ENCODE measurements around the gene WDR64. TPM values are rescaled to one million over a fixed set of nuclear protein-coding genes. Genes with fewer than 3 reads are reported as not detected.

Gene WDR64
- total and polyA plus RNA-seq, 2 donors (not counting 3 experiments of a cell fraction or from before 2014, with no cell fraction given) = not detected

DNA sequence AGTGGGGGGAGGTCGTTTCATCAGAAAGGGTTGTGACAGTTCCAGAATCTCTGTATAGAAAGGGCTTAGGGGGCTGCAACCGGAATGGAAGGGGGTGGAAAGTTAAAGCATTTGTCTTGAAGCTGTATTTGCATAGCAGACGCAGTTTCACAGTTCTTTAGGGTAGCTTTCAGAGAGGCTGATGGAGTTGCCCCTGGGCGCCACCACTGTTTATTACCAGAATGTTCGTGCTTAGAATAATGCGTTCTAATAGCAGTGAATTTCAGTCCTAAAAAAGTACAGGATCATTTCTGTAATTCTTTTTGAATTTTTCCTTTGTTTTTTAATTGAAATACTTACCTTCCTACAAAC lies 197.2 kb downstream of the WDR64 start:
- H3K4me1 ChIP-seq (ENCODE audit: control insufficient read depth, extremely low read depth, insufficient read depth, low read length) = peaks cover 12% of the 10 kb centered on the region
- no peaks in the 10 kb centered on the region for H3K9me1 ChIP-seq (replicated peaks; ENCODE audit: control insufficient read depth, extremely low read depth, insufficient read depth, low read length)
- FAIRE-seq (no peak), DNase-seq (ENCODE audit: low read depth, low spot score) (no peak)
- ChIA-PET CTCF (no interaction called here), POLR2A (no interaction called here)
- H3K79me2 ChIP-seq (ENCODE audit: control insufficient read depth, insufficient read depth, low read length) = peaks cover 11% of the 10 kb centered on the region
- H2AFZ ChIP-seq (ENCODE audit: low read depth, low read length) = peak overlapping the region; percentile 91
- no peak for TF ChIP-seq FOS (IDR thresholded peaks at IDR 0.05; ENCODE audit: borderline replicate concordance, insufficient read depth, low read length)
- no peak for TF ChIP-seq GATA2 (IDR thresholded peaks at IDR 0.05; ENCODE audit: insufficient read depth, insufficient read length, low read depth, low read length)
- no peak for TF ChIP-seq EZH2 (IDR thresholded peaks at IDR 0.05; ENCODE audit: borderline replicate concordance, low read depth, low read length, severe bottlenecking)
- no peak for TF ChIP-seq JUN (IDR thresholded peaks at IDR 0.05; ENCODE audit: borderline replicate concordance, insufficient read depth, insufficient read length, low read depth)
- TF ChIP-seq, protein P1, sequence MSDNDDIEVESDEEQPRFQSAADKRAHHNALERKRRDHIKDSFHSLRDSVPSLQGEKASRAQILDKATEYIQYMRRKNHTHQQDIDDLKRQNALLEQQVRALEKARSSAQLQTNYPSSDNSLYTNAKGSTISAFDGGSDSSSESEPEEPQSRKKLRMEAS (IDR thresholded peaks at IDR 0.05; ENCODE audit: insufficient read depth, insufficient read length) = no peak
- no peak for TF ChIP-seq MYC (IDR thresholded peaks at IDR 0.05; ENCODE audit: low read depth, low read length)
- no peak for TF ChIP-seq POLR2AphosphoS5 (IDR thresholded peaks at IDR 0.05; ENCODE audit: insufficient read depth, low read depth, low read length)
- TF ChIP-seq, protein P2, sequence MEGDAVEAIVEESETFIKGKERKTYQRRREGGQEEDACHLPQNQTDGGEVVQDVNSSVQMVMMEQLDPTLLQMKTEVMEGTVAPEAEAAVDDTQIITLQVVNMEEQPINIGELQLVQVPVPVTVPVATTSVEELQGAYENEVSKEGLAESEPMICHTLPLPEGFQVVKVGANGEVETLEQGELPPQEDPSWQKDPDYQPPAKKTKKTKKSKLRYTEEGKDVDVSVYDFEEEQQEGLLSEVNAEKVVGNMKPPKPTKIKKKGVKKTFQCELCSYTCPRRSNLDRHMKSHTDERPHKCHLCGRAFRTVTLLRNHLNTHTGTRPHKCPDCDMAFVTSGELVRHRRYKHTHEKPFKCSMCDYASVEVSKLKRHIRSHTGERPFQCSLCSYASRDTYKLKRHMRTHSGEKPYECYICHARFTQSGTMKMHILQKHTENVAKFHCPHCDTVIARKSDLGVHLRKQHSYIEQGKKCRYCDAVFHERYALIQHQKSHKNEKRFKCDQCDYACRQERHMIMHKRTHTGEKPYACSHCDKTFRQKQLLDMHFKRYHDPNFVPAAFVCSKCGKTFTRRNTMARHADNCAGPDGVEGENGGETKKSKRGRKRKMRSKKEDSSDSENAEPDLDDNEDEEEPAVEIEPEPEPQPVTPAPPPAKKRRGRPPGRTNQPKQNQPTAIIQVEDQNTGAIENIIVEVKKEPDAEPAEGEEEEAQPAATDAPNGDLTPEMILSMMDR (IDR thresholded peaks at IDR 0.05; ENCODE audit: extremely low read depth in 1 of 2, insufficient read depth in 1 of 2, low read depth in 1 of 2, low read length in 2 of 2) = no peak
- no peak for TF ChIP-seq POLR2A (IDR thresholded peaks at IDR 0.05; ENCODE audit: low read depth, low read length)
- peaks cover 0 to 5% of the 10 kb centered on the region in 2 experiments for H3K36me3 ChIP-seq (ENCODE audit: control insufficient read depth in 2 of 2, extremely low read depth in 1 of 2, insufficient read depth in 2 of 2, low read length in 2 of 2)
- H4K20me1 ChIP-seq (replicated peaks; ENCODE audit: control insufficient read depth, extremely low read depth, insufficient read depth, low read length) = no peaks in the 10 kb centered on the region
- H3K9ac ChIP-seq (replicated peaks; ENCODE audit: extremely low read depth, insufficient read depth, low read length) = peak overlapping the region; percentile 79
- H3K9me3 ChIP-seq (replicated peaks; ENCODE audit: control insufficient read depth, insufficient read depth, low read length) = no peaks in the 10 kb centered on the region
- H3K4me2 ChIP-seq (ENCODE audit: insufficient read depth, low read length) = peak overlapping the region; percentile 85
- no TSS peak for BruUV-seq (replicated peaks)
- no peak overlapping the region for H3K27ac ChIP-seq (ENCODE audit: insufficient read depth, low read depth, low read length)
- H3K27me3 ChIP-seq (ENCODE audit: control insufficient read depth in 2 of 2, insufficient read depth in 2 of 2, low read length in 2 of 2) = no peaks in the 10 kb centered on the region
- H3K4me3 ChIP-seq (replicated peaks in 1 of 3; ENCODE audit: insufficient read depth in 1 of 3, low read depth in 1 of 3, low read length in 3 of 3) = peak overlapping the region in 1 of 3 experiments; percentile 61
- intact Hi-C loops (cut with micrococcal nuclease) (loop anchor here (2.0 to 5.0 kb wide), 2 partner anchors 209 to 332 kb away; partner anchors contain the start of genes CHML, FH and OPN3), dilution Hi-C loops (cut with MboI; ENCODE audit: extremely low pct_ligation_motif_present, low sequenced_read_pairs) (no loop called here)

Other genes starting within 250 kb of the WDR64 start
- gene FH, start 132.5 kb upstream of the WDR64 start, total RNA-seq = 96.6 and 105 TPM in 2 replicates
- 33.0 and 41.9 TPM in 2 replicates for gene FH, start 132.5 kb upstream of the WDR64 start, polyA plus RNA-seq
- gene KMO, start 119.9 kb upstream of the WDR64 start, total RNA-seq = not detected in 2 replicates
- gene KMO, start 119.9 kb upstream of the WDR64 start, polyA plus RNA-seq = not detected in 2 replicates
- 22.3 and 23.6 TPM in 2 replicates for gene CHML, start 11.9 kb upstream of the WDR64 start, total RNA-seq
- 3.3 and 4.1 TPM in 2 replicates for gene CHML, start 11.9 kb upstream of the WDR64 start, polyA plus RNA-seq
- 22.0 and 23.9 TPM in 2 replicates for gene OPN3, start 11.9 kb upstream of the WDR64 start, total RNA-seq
- 16.1 and 17.0 TPM in 2 replicates for gene OPN3, start 11.9 kb upstream of the WDR64 start, polyA plus RNA-seq
- gene EXO1, start 195.9 kb downstream of the WDR64 start, total RNA-seq = 19.8 and 23.5 TPM in 2 replicates
- 2.2 and 4.1 TPM in 2 replicates for gene EXO1, start 195.9 kb downstream of the WDR64 start, polyA plus RNA-seq

Measured in endothelial cell of umbilical vein (primary cell).